ENCODE measurements around the gene SHLD2.
"Not testable (repeated sequence)": the region's sequence is repeated elsewhere in the genome, so short reads cannot be mapped to it uniquely, and the experiment has no call there.

Gene SHLD2

GRCh38 chr10:87149020-87149609 lies 54.1 kb downstream of the SHLD2 start:
- DNase-seq: not testable (repeated sequence)

- DNase-seq: not testable (repeated sequence)
These were observed 56.5 kb downstream of the SHLD2 start for GRCh38 chr10:87151516-87151915.

GRCh38 chr10:87156841-87157240 lies 61.8 kb downstream of the SHLD2 start:
- DNase-seq: not testable (repeated sequence)

GRCh38 chr10:87157821-87158220 lies 62.8 kb downstream of the SHLD2 start:
- DNase-seq: not testable (repeated sequence)

- DNase-seq: not testable (repeated sequence)
These were observed 67.8 kb downstream of the SHLD2 start for GRCh38 chr10:87162703-87163293.

- not testable (repeated sequence) for DNase-seq
These were observed 68.4 kb downstream of the SHLD2 start for GRCh38 chr10:87163414-87163813.

GRCh38 chr10:87169857-87170256 lies 74.9 kb downstream of the SHLD2 start:
- DNase-seq: not testable (repeated sequence)

- DNase-seq: not testable (repeated sequence)
These were observed 75.7 kb downstream of the SHLD2 start for GRCh38 chr10:87170705-87171104.

- DNase-seq: not testable (repeated sequence)
These were observed 76.7 kb downstream of the SHLD2 start for GRCh38 chr10:87171670-87172069.

GRCh38 chr10:87172178-87172577 lies 77.2 kb downstream of the SHLD2 start:
- DNase-seq: not testable (repeated sequence)

- not testable (repeated sequence) for DNase-seq
These were observed 82.6 kb downstream of the SHLD2 start for GRCh38 chr10:87177587-87177986.

- not testable (repeated sequence) for DNase-seq
These were observed 89.4 kb downstream of the SHLD2 start for GRCh38 chr10:87184421-87184820.

GRCh38 chr10:87186016-87186415 lies 91.0 kb downstream of the SHLD2 start:
- DNase-seq: not testable (repeated sequence)

- not testable (repeated sequence) for DNase-seq
These were observed 92.6 kb downstream of the SHLD2 start for GRCh38 chr10:87187573-87187972.

- not testable (repeated sequence) for DNase-seq
These were observed 96.8 kb downstream of the SHLD2 start for GRCh38 chr10:87191841-87192240.

- DNase-seq: not testable (repeated sequence)
These were observed 105.9 kb downstream of the SHLD2 start for GRCh38 chr10:87200924-87201323.

GRCh38 chr10:87204801-87205200 lies 109.8 kb downstream of the SHLD2 start:
- DNase-seq: not testable (repeated sequence)

- not testable (repeated sequence) for DNase-seq
These were observed 111.9 kb downstream of the SHLD2 start for GRCh38 chr10:87206922-87207321.

GRCh38 chr10:87210309-87210708 lies 115.3 kb downstream of the SHLD2 start:
- DNase-seq: not testable (repeated sequence)

GRCh38 chr10:87211848-87212247 lies 116.8 kb downstream of the SHLD2 start:
- DNase-seq: not testable (repeated sequence)

- DNase-seq: not testable (repeated sequence)
These were observed 118.3 kb downstream of the SHLD2 start for GRCh38 chr10:87213150-87213765.

- not testable (repeated sequence) for DNase-seq
These were observed 118.8 kb downstream of the SHLD2 start for GRCh38 chr10:87213806-87214205.

- not testable (repeated sequence) for DNase-seq
These were observed 121.1 kb downstream of the SHLD2 start for GRCh38 chr10:87216120-87216519.

- not testable (repeated sequence) for DNase-seq
These were observed 124.4 kb downstream of the SHLD2 start for GRCh38 chr10:87219370-87219769.

All from NCI-H2171 (cell line).